GM21528 (cell line): Measurements from ENCODE around the gene DAZAP2.
"Not testable (repeated sequence)": the region's sequence is repeated elsewhere in the genome, so short reads cannot be mapped to it uniquely, and the experiment has no call there.

ENCODE experiments used
- ATAC-seq: cut with Tn5 transposase; IDR thresholded peaks from one replicate; pipeline ENCODE4 v1.9.1; 2021; ENCODE audit warnings: mild to moderate bottlenecking, moderate library complexity; ENCODE audit not compliant: unreplicated experiment, low FRiP score

Gene DAZAP2

GRCh38 chr12:51216642-51217041 lies 22.0 kb upstream of the DAZAP2 start:
- ATAC-seq: no peak

GRCh38 chr12:51217133-51217967 lies 21.3 kb upstream of the DAZAP2 start:
- peak; percentile 33 for ATAC-seq

- ATAC-seq: peak; percentile 77
These were observed 20.5 kb upstream of the DAZAP2 start, which contains the start of gene POU6F1 for GRCh38 chr12:51217968-51218606. Gene POU6F1 (minus strand): TSS chr12:51218062. CDS start chr12:51206836, 11,226 bp downstream.

- no peak for ATAC-seq
These were observed 19.9 kb upstream of the DAZAP2 start for GRCh38 chr12:51218607-51219161.

GRCh38 chr12:51219322-51219721 lies 19.3 kb upstream of the DAZAP2 start:
- no peak for ATAC-seq

GRCh38 chr12:51219857-51220256 lies 18.8 kb upstream of the DAZAP2 start:
- not testable (repeated sequence) for ATAC-seq

GRCh38 chr12:51222461-51222860 lies 16.2 kb upstream of the DAZAP2 start:
- ATAC-seq: no peak

- no peak for ATAC-seq
These were observed 14.0 kb upstream of the DAZAP2 start for GRCh38 chr12:51224625-51225024.

- ATAC-seq: no peak
These were observed 13.4 kb upstream of the DAZAP2 start for GRCh38 chr12:51225234-51225633.

- no peak for ATAC-seq
These were observed 12.9 kb upstream of the DAZAP2 start for GRCh38 chr12:51225771-51226170.

GRCh38 chr12:51227112-51227511 lies 11.5 kb upstream of the DAZAP2 start:
- ATAC-seq: not testable (repeated sequence)

- no peak for ATAC-seq
These were observed 10.7 kb upstream of the DAZAP2 start for GRCh38 chr12:51227962-51228361.

GRCh38 chr12:51229116-51229809 lies 9.4 kb upstream of the DAZAP2 start:
- no peak for ATAC-seq

GRCh38 chr12:51232642-51233041 lies 6.0 kb upstream of the DAZAP2 start:
- ATAC-seq: no peak

GRCh38 chr12:51234530-51234929 lies 4.1 kb upstream of the DAZAP2 start:
- no peak for ATAC-seq

- ATAC-seq: peak; percentile 13
These were observed 553 bp upstream of the DAZAP2 start for GRCh38 chr12:51238037-51238509.

- ATAC-seq: no peak
These were observed 2.3 kb downstream of the DAZAP2 start for GRCh38 chr12:51240971-51241370.

- no peak for ATAC-seq
These were observed 3.5 kb downstream of the DAZAP2 start for GRCh38 chr12:51242120-51242519.

- no peak for ATAC-seq
These were observed 4.2 kb downstream of the DAZAP2 start for GRCh38 chr12:51242876-51243275.

- ATAC-seq: no peak
These were observed 5.6 kb downstream of the DAZAP2 start for GRCh38 chr12:51244269-51244668.
